ENCODE measurements around the gene TRAPPC6A. TPM values are rescaled to one million over a fixed set of nuclear protein-coding genes. Genes with fewer than 3 reads are reported as not detected.
A peak's percentile ranks its signal among the peaks of the same experiment; 100 is the strongest.

The TRAPPC6A gene
- total and polyA plus RNA-seq, 2 experiments from 2014 or later = 29.4 to 74.7 TPM

DNA sequence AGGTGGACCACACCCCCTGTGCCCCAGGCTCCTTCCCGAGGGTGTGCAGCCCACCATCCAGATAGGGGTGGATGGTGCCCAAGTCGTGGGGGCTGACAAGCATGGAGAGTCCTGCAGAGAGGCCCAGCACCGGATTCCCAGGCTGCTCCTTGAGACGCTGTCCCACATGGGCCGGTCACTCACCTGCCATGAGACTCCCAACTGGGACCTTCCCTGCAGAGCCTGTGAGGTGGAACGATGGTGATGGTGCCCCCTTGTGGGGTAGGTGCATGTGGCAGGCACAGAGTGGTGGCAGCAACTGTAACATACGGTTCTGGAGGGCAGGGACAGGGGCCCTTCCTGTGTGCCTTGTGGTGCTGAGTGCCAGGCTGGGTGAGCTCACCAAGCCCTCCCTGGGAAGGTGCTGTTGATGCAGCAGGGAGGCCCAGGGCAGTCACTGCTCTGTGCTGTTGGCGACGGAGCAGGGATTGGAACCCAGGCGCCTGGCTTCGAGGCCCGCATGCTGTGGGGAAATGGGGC lies 52.0 kb downstream of the TRAPPC6A start:
- Histone ChIP-seq H3K27me3 (ENCODE audit: insufficient read depth) (no peaks in the 10 kb centered on the region), H4K20me1 (replicated peaks; ENCODE audit: insufficient read depth) (peaks cover 44% of the 10 kb centered on the region), H3F3A (replicated peaks; ENCODE audit: low read depth) (0 out of 2 replicates have a peak, but pooled peaks cover 2% of the 10 kb centered on the region), H3K79me2 (replicated peaks; ENCODE audit: insufficient read depth) (peaks cover 55% of the 10 kb centered on the region), H2AFZ (no peak overlapping the region), H3K4me1 (ENCODE audit: insufficient read depth) (0 out of 2 replicates have a peak, but pooled peaks cover 2% of the 10 kb centered on the region), H3K4me2 (no peak overlapping the region), H3K9me2 (ENCODE audit: insufficient read depth) (no peaks in the 10 kb centered on the region), H3K36me3 (ENCODE audit: insufficient read depth) (no peaks in the 10 kb centered on the region), H3K4me3 (no peak overlapping the region), H3K27ac (ENCODE audit: low read depth) (no peak overlapping the region)
- Mint-ChIP-seq H3K4me1 (peaks cover 14% of the 10 kb centered on the region; the same call in 2 of the 3 replicates), H3K27me3 (ENCODE audit: insufficient read depth, low read depth, poor library complexity) (peaks cover 6% of the 10 kb centered on the region), H3K27ac (no peak overlapping the region; the same call in 1 of the 2 replicates), H3K9me3 (no peaks in the 10 kb centered on the region), H3K36me3 (ENCODE audit: low read depth) (no peaks in the 10 kb centered on the region), H3K4me3 (no peak overlapping the region)
- TF ChIP-seq, protein P1, sequence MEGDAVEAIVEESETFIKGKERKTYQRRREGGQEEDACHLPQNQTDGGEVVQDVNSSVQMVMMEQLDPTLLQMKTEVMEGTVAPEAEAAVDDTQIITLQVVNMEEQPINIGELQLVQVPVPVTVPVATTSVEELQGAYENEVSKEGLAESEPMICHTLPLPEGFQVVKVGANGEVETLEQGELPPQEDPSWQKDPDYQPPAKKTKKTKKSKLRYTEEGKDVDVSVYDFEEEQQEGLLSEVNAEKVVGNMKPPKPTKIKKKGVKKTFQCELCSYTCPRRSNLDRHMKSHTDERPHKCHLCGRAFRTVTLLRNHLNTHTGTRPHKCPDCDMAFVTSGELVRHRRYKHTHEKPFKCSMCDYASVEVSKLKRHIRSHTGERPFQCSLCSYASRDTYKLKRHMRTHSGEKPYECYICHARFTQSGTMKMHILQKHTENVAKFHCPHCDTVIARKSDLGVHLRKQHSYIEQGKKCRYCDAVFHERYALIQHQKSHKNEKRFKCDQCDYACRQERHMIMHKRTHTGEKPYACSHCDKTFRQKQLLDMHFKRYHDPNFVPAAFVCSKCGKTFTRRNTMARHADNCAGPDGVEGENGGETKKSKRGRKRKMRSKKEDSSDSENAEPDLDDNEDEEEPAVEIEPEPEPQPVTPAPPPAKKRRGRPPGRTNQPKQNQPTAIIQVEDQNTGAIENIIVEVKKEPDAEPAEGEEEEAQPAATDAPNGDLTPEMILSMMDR (conservative IDR thresholded peaks at IDR 0.05; ENCODE audit: low read depth in 2 of 2) = peak; percentile 76 to 97
- TF ChIP-seq CREB1 (CRISPR knock-in tag; IDR thresholded peaks at IDR 0.05; ENCODE audit: low read depth) (0 out of 2 replicates have a peak, but pooled peaks have one; percentile 17), POLR2AphosphoS5 (IDR thresholded peaks at IDR 0.05; ENCODE audit: low read depth) (no peak), ZNF114 (CRISPR knock-in tag; IDR thresholded peaks at IDR 0.05) (no peak)
- ATAC-seq (peak; percentile 93), DNase-seq (ENCODE audit: low spot score) (peak; percentile 94)

DNA sequence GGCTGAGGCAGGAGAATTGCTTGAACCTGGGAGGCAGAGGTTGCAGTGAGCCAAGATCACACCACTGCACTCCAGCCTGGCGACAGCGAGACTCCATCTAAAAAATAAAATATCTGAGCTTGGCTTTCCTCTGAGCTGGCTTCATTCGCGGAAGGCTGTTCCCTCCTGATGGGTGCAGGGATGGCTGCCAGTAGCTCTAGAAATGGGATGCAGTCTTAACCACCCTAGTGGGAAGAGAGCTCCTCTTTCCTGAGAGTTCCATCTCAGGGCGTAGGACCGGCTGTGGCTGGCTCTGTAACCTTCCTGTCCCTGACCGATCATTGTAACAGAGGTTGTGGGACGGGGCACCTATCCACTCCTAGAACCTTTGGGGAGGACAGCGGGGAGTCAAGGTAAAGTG lies 52.7 kb downstream of the TRAPPC6A start:
- Histone ChIP-seq H3K79me2 (replicated peaks; ENCODE audit: insufficient read depth) (peaks cover 59% of the 10 kb centered on the region), H3K36me3 (ENCODE audit: insufficient read depth) (no peaks in the 10 kb centered on the region), H3K4me2 (no peak overlapping the region), H4K20me1 (replicated peaks; ENCODE audit: insufficient read depth) (peaks cover 39% of the 10 kb centered on the region), H3K4me1 (ENCODE audit: insufficient read depth) (no peaks in the 10 kb centered on the region), H3K4me3 (no peak overlapping the region), H3K9me2 (ENCODE audit: insufficient read depth) (no peaks in the 10 kb centered on the region), H3K27ac (ENCODE audit: low read depth) (no peak overlapping the region; the same call in 1 of the 2 replicates), H3F3A (replicated peaks; ENCODE audit: low read depth) (0 out of 2 replicates have a peak, but pooled peaks cover 2% of the 10 kb centered on the region), H3K27me3 (ENCODE audit: insufficient read depth) (no peaks in the 10 kb centered on the region), H2AFZ (no peak overlapping the region)
- Mint-ChIP-seq H3K27me3 (ENCODE audit: insufficient read depth, low read depth, poor library complexity) (peaks cover 5% of the 10 kb centered on the region), H3K36me3 (ENCODE audit: low read depth) (no peaks in the 10 kb centered on the region), H3K4me3 (no peak overlapping the region), H3K9me3 (no peaks in the 10 kb centered on the region), H3K4me1 (peaks cover 10% of the 10 kb centered on the region; the same call in 2 of the 3 replicates), H3K27ac (no peak overlapping the region)
- peak; percentile 6; the same call in 2 of the 3 replicates for ATAC-seq
- no peak for DNase-seq (ENCODE audit: low spot score)
- TF ChIP-seq JUNB (IDR thresholded peaks at IDR 0.05; ENCODE audit: unreplicated experiment) (no peak), POLR2AphosphoS5 (IDR thresholded peaks at IDR 0.05; ENCODE audit: low read depth) (no peak), CREB1 (CRISPR knock-in tag; IDR thresholded peaks at IDR 0.05; ENCODE audit: low read depth) (no peak), NANOG (IDR thresholded peaks at IDR 0.05; ENCODE audit: borderline replicate concordance) (no peak), ZNF114 (CRISPR knock-in tag; IDR thresholded peaks at IDR 0.05) (no peak)
- TF ChIP-seq, protein P2, sequence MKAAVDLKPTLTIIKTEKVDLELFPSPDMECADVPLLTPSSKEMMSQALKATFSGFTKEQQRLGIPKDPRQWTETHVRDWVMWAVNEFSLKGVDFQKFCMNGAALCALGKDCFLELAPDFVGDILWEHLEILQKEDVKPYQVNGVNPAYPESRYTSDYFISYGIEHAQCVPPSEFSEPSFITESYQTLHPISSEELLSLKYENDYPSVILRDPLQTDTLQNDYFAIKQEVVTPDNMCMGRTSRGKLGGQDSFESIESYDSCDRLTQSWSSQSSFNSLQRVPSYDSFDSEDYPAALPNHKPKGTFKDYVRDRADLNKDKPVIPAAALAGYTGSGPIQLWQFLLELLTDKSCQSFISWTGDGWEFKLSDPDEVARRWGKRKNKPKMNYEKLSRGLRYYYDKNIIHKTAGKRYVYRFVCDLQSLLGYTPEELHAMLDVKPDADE (IDR thresholded peaks at IDR 0.05) = no peak
